Parathyroid adenoma (tissue), 2 donors: ENCODE results near the gene ZNF835.

Experiments
- H2AFZ ChIP-seq: fragments of 300-600 bp; sonication (generic); one replicate; pipeline ENCODE4 v1.7.0; 2017; ENCODE audit warnings: antibody characterized with exemption, mild to moderate bottlenecking
- H3K27ac ChIP-seq: fragments of 300-600 bp; sonication (generic); one replicate; pipeline ENCODE4 v1.7.0; 2017
- H3K27me3 ChIP-seq: fragments of 300-600 bp; sonication (generic); one replicate; pipeline ENCODE4 v1.7.0; 2017; ENCODE audit warnings: low read length; ENCODE audit not compliant: control insufficient read depth, insufficient read depth
- H3K36me3 ChIP-seq: fragments of 300-600 bp; sonication (generic); one replicate; pipeline ENCODE4 v1.7.0; 2017; ENCODE audit warnings: low read length; ENCODE audit not compliant: control insufficient read depth, insufficient read depth
- H3K4me1 ChIP-seq: fragments of 300-600 bp; sonication (generic); one replicate; pipeline ENCODE4 v1.7.0; 2017; ENCODE audit warnings: control low read depth
- H3K4me2 ChIP-seq: fragments of 300-600 bp; sonication (generic); one replicate; pipeline ENCODE4 v1.7.0; 2017; ENCODE audit warnings: low read length
- H3K4me3 ChIP-seq: fragments of 300-600 bp; sonication (generic); one replicate; pipeline ENCODE4 v1.7.0; 2017; ENCODE audit warnings: low read depth, low read length
- H3K79me2 ChIP-seq: fragments of 300-600 bp; sonication (generic); one replicate; pipeline ENCODE4 v1.7.0; 2017; ENCODE audit warnings: control low read depth
- H3K9ac ChIP-seq: fragments of 300-600 bp; sonication (generic); one replicate; pipeline ENCODE4 v1.7.0; 2017; ENCODE audit warnings: mild to moderate bottlenecking
- H3K9me3 ChIP-seq: fragments of 300-600 bp; sonication (generic); one replicate; pipeline ENCODE4 v1.7.0; 2017; ENCODE audit warnings: low read length; ENCODE audit not compliant: control insufficient read depth
- TF ChIP-seq, protein P1 (sequence below): fragments of 300-600 bp; sonication (generic); IDR thresholded peaks from one replicate; pipeline ENCODE4 v1.7.0; 2017; ENCODE audit warnings: antibody characterized with exemption, mild to moderate bottlenecking
- donor health status: primary hyperparathyroidism.

ZNF835 gene

DNA sequence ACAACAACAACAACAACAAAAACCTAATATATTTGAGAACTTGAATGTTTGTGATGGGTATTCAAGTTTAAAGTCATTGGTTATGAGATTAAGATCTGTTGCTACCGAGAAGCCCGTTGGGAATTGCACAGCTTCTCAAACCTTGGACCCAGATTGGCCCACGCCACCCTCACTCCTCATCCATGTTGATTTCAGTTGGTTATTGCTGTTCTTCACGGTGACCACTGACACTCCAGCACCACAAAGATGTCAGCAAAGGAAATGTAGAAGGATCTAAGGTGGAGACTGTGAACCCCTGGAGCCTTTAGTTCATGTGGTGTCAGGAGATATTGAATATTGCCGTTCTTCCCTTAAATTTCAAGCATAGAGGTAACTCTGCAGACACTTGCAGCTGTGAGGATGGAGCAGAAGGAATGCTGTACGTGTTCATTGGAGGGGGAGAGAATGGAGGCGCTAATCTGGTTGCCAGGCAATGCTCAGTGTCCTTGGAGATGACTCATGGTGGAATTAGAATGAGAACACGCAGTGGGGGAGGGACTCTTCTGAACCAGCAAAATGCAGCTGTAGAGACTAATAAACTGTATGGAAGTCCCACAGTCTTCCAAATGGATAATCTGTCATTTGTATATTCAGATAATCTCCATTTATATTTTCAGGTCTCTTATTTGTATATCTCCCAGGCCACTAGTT is 20.8 kb upstream of the ZNF835 start:
- Histone ChIP-seq H3K4me3 (no peak overlapping the region), H2AFZ (no peak overlapping the region), H3K36me3 (no peaks in the 10 kb centered on the region), H3K27ac (no peak overlapping the region), H3K4me1 (no peaks in the 10 kb centered on the region), H3K27me3 (no peaks in the 10 kb centered on the region), H3K4me2 (no peak overlapping the region), H3K9me3 (no peaks in the 10 kb centered on the region), H3K79me2 (no peaks in the 10 kb centered on the region), H3K9ac (no peak overlapping the region)
- TF ChIP-seq, protein P1, sequence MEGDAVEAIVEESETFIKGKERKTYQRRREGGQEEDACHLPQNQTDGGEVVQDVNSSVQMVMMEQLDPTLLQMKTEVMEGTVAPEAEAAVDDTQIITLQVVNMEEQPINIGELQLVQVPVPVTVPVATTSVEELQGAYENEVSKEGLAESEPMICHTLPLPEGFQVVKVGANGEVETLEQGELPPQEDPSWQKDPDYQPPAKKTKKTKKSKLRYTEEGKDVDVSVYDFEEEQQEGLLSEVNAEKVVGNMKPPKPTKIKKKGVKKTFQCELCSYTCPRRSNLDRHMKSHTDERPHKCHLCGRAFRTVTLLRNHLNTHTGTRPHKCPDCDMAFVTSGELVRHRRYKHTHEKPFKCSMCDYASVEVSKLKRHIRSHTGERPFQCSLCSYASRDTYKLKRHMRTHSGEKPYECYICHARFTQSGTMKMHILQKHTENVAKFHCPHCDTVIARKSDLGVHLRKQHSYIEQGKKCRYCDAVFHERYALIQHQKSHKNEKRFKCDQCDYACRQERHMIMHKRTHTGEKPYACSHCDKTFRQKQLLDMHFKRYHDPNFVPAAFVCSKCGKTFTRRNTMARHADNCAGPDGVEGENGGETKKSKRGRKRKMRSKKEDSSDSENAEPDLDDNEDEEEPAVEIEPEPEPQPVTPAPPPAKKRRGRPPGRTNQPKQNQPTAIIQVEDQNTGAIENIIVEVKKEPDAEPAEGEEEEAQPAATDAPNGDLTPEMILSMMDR = no peak

DNA sequence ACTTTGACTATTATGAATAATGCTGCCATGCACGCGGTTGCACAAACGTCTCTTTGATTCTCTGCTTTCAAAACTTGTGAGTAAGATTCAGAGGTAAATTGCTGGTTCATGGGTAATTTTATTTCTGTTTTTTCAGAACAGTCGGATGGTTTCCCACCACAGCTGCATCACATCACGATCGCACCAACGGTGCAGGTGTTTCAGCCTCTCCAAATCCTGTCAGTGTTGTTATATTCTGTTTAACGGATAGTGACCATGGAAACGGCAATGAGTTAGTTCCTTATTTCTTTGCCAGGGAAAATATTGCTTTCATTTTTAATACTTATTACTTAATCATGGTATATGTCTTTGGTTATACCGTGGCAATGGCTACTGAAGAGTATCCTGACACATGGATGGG is 19.1 kb upstream of the ZNF835 start:
- Histone ChIP-seq H3K36me3 (no peaks in the 10 kb centered on the region), H3K27ac (no peak overlapping the region), H3K4me2 (no peak overlapping the region), H3K9me3 (no peaks in the 10 kb centered on the region), H2AFZ (no peak overlapping the region), H3K27me3 (no peaks in the 10 kb centered on the region), H3K4me1 (no peaks in the 10 kb centered on the region), H3K9ac (no peak overlapping the region), H3K4me3 (no peak overlapping the region), H3K79me2 (no peaks in the 10 kb centered on the region)
- TF ChIP-seq, protein P1 = no peak

DNA sequence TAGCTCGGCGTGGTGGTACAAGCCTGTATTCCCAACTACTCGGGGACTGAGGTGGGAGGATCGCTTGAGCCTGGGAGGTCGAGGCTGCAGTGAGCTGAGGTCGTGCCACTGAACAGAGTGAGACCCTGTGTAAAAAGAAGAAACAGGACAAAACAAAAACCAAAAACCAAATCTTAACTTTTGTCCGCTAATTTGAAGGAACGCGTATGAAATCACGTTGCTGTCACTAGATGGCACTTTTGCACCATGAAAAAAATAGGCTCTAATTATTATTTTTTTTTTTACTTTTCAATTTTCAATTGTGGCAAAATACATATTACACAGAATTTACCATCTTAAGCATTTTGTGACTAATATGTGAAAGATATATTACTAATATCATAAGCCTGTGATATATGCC is 17.6 kb upstream of the ZNF835 start:
- no peak overlapping the region for H3K27ac ChIP-seq
- no peak overlapping the region for H2AFZ ChIP-seq
- no peak overlapping the region for H3K4me3 ChIP-seq
- H3K4me1 ChIP-seq = no peaks in the 10 kb centered on the region
- H3K79me2 ChIP-seq = no peaks in the 10 kb centered on the region
- TF ChIP-seq, protein P1 = peak; percentile 17
- no peak overlapping the region for H3K9ac ChIP-seq
- no peaks in the 10 kb centered on the region for H3K27me3 ChIP-seq
- no peaks in the 10 kb centered on the region for H3K36me3 ChIP-seq
- H3K4me2 ChIP-seq = no peak overlapping the region
- H3K9me3 ChIP-seq = no peaks in the 10 kb centered on the region

DNA sequence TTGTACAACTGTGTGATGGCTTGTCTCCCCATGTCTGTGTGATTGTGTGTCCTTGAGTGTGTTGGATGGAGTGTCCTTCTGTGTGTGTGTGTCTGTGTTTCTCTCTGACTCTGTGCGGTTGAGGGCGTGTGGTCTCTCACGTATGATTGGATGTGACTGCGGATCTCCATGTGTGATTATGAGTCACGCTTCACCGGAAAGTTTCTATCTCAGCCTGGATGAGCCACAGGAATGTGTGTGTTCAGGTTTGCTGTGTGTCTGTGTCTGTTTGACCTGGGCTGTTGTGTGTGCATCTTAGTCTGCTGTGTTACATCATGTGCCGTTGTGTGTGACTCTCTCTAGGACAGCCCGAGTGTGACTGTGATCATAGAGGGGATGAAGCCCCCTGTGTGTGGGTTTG is 15.5 kb upstream of the ZNF835 start:
- no peak overlapping the region for H3K4me2 ChIP-seq
- no peaks in the 10 kb centered on the region for H3K79me2 ChIP-seq
- H3K4me1 ChIP-seq = no peaks in the 10 kb centered on the region

More for the DNA sequence above, 15.5 kb upstream of the ZNF835 start:
- Histone ChIP-seq H3K4me3 (no peak overlapping the region), H3K36me3 (no peaks in the 10 kb centered on the region), H3K9ac (no peak overlapping the region), H3K27me3 (no peaks in the 10 kb centered on the region), H3K27ac (no peak overlapping the region), H3K9me3 (no peaks in the 10 kb centered on the region), H2AFZ (no peak overlapping the region)
- TF ChIP-seq, protein P1 = no peak
